HL-60 (cell line): ENCODE data around the gene TOGARAM2.

Experiments used
- DNase-seq, 2 experiments: peaks; one replicate each; pipeline ENCODE4 v3.0.0-alpha.2; 2010 to 2020; ENCODE audit warnings: low read depth in 1 of 2, low spot score in 1 of 2
- H3K27ac ChIP-seq: fragments of 250-450 bp; sonication (Bioruptor Pico); replicated peaks from 2 replicates; pipeline ENCODE4 v1.5.1; 2020; ENCODE audit warnings: mild to moderate bottlenecking, moderate library complexity
- H3K27me3 ChIP-seq: fragments of 250-450 bp; sonication (Bioruptor Pico); 2 replicates; pipeline ENCODE4 v1.5.1; 2021; ENCODE audit warnings: mild to moderate bottlenecking, moderate library complexity; ENCODE audit not compliant: insufficient read depth, poor library complexity, severe bottlenecking
- H3K4me3 ChIP-seq: replicated peaks from 2 replicates; pipeline ENCODE4 v1.5.1; 2011; ENCODE audit warnings: mild to moderate bottlenecking, control low read depth, low read length; ENCODE audit not compliant: insufficient read depth
- GABPA ChIP-seq: IDR thresholded peaks from 2 replicates; pipeline ENCODE4 v1.6.1; 2012; ENCODE audit warnings: low read depth
- POLR2AphosphoS5 ChIP-seq: IDR thresholded peaks from 2 replicates; pipeline ENCODE4 v1.6.1; 2012; ENCODE audit warnings: low read depth
- SPI1 ChIP-seq: IDR thresholded peaks from 2 replicates; pipeline ENCODE4 v1.6.1; 2012; ENCODE audit warnings: low read depth, mild to moderate bottlenecking, borderline replicate concordance
- TF ChIP-seq, protein P1 (sequence below): IDR thresholded peaks from one replicate; pipeline ENCODE4 v1.5.1; 2011; ENCODE audit warnings: low read length, control low read depth, inconsistent platforms; ENCODE audit not compliant: insufficient read depth
- TF ChIP-seq, protein P2 (sequence below): IDR thresholded peaks from 2 replicates; pipeline ENCODE4 v1.6.1; 2012; ENCODE audit warnings: low read depth; ENCODE audit not compliant: insufficient replicate concordance

The TOGARAM2 gene

DNA sequence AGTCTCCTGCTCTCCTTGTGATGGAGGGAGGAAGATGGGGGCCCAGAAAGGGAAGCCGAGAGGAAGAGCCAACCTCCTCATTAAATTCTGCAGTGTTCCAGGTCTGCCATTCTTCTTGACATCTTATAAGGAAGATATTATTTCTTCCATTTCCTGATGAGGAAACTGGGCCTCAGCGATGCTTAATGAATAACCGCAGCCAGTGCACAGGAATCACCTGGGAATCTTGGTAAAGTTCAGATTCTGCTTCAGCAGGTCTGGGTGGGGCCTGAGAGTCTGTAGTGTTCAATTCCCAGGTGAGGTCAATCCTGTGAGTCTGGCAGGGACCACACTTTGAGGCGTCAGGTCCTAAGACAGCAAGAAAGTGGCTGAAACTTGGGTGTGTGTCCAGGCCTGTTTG is 75.9 kb downstream of the TOGARAM2 start:
- no peak for TF ChIP-seq GABPA
- TF ChIP-seq POLR2AphosphoS5: no peak
- TF ChIP-seq, protein P1, sequence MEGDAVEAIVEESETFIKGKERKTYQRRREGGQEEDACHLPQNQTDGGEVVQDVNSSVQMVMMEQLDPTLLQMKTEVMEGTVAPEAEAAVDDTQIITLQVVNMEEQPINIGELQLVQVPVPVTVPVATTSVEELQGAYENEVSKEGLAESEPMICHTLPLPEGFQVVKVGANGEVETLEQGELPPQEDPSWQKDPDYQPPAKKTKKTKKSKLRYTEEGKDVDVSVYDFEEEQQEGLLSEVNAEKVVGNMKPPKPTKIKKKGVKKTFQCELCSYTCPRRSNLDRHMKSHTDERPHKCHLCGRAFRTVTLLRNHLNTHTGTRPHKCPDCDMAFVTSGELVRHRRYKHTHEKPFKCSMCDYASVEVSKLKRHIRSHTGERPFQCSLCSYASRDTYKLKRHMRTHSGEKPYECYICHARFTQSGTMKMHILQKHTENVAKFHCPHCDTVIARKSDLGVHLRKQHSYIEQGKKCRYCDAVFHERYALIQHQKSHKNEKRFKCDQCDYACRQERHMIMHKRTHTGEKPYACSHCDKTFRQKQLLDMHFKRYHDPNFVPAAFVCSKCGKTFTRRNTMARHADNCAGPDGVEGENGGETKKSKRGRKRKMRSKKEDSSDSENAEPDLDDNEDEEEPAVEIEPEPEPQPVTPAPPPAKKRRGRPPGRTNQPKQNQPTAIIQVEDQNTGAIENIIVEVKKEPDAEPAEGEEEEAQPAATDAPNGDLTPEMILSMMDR: no peak
- TF ChIP-seq, protein P2, sequence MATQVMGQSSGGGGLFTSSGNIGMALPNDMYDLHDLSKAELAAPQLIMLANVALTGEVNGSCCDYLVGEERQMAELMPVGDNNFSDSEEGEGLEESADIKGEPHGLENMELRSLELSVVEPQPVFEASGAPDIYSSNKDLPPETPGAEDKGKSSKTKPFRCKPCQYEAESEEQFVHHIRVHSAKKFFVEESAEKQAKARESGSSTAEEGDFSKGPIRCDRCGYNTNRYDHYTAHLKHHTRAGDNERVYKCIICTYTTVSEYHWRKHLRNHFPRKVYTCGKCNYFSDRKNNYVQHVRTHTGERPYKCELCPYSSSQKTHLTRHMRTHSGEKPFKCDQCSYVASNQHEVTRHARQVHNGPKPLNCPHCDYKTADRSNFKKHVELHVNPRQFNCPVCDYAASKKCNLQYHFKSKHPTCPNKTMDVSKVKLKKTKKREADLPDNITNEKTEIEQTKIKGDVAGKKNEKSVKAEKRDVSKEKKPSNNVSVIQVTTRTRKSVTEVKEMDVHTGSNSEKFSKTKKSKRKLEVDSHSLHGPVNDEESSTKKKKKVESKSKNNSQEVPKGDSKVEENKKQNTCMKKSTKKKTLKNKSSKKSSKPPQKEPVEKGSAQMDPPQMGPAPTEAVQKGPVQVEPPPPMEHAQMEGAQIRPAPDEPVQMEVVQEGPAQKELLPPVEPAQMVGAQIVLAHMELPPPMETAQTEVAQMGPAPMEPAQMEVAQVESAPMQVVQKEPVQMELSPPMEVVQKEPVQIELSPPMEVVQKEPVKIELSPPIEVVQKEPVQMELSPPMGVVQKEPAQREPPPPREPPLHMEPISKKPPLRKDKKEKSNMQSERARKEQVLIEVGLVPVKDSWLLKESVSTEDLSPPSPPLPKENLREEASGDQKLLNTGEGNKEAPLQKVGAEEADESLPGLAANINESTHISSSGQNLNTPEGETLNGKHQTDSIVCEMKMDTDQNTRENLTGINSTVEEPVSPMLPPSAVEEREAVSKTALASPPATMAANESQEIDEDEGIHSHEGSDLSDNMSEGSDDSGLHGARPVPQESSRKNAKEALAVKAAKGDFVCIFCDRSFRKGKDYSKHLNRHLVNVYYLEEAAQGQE: no peak
- TF ChIP-seq SPI1: no peak
- Histone ChIP-seq H3K4me3 (no peak overlapping the region), H3K27ac (no peak overlapping the region), H3K27me3 (no peaks in the 10 kb centered on the region)
- DNase-seq: no peak

DNA sequence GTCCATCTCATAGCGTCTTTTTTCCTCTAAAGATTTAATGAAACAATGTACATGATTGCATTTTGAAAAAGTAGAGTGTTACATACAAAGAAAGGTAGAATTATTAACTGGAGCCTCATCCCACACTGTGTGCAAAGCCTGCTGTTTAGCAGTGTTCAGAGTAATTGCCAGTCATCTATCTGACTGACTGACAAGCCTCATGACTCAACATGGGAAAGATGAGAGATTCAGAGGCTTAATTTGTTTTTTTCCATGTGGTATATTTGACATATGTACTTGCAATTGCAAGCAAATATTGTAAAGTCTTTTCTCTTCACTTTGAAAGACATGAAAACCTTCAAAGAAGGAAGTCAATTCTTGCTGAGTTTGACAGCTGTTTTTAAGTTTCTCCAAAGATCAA is 78.5 kb downstream of the TOGARAM2 start:
- no peak for DNase-seq
- H3K27me3 ChIP-seq: no peaks in the 10 kb centered on the region
- TF ChIP-seq, protein P2: no peak
- TF ChIP-seq GABPA (no peak), POLR2AphosphoS5 (no peak), SPI1 (no peak)
- TF ChIP-seq, protein P1: no peak
- H3K4me3 ChIP-seq: no peak overlapping the region
- H3K27ac ChIP-seq: no peak overlapping the region

DNA sequence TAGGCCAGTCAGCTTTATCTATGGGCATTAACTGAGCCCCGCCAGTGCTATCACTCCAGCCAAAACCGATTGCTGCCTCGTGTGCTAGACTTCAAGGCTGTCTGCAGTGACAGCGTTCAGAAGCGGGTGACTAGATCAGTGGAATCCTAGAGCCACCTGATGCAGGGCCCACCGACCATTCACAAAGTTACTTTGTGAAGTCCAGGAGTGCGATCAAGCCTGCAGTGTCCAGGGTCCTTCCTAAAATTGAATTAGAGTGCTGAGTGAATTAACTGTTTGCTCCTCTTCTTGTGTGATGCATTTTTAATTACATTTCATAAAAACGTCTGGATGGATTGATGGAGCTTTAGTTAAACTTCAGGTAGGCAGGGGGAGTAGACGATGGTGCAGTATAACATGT is 79.3 kb downstream of the TOGARAM2 start:
- Histone ChIP-seq H3K27me3 (no peaks in the 10 kb centered on the region), H3K4me3 (no peak overlapping the region), H3K27ac (no peak overlapping the region)
- no peak for DNase-seq
- no peak for TF ChIP-seq GABPA
- TF ChIP-seq, protein P2: no peak

DNA sequence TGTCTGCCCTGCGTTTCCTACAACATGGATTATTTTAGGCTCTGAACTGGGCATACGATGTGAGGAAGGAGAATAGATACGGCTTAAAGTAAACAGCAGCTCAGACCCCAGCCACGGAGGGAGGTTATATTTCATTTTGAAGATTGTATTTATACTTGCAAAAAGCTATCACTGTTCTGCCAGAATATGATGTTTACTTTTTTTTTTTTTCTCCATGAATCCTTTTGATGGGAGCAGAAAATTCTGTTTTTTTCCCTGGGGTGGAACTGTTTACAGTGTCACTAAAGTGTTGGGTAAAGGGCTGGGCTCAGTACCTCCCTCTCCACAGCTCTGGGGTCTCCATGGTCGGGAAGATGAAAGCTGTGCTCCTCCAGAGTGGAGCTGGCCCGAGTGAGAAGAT is 80.1 kb downstream of the TOGARAM2 start:
- TF ChIP-seq, protein P1: no peak
- TF ChIP-seq GABPA (no peak), SPI1 (no peak), POLR2AphosphoS5 (no peak)
- TF ChIP-seq, protein P2: no peak
- no peak for DNase-seq
- Histone ChIP-seq H3K27ac (no peak overlapping the region), H3K4me3 (no peak overlapping the region), H3K27me3 (no peaks in the 10 kb centered on the region)
